ENCODE data around the gene PLCD3. TPM values are rescaled to one million over a fixed set of nuclear protein-coding genes. Genes with fewer than 3 reads are reported as not detected.

The PLCD3 gene
- total and polyA plus RNA-seq, 8 donors, result 12.5 to 49.1 (median 16.9) TPM

DNA sequence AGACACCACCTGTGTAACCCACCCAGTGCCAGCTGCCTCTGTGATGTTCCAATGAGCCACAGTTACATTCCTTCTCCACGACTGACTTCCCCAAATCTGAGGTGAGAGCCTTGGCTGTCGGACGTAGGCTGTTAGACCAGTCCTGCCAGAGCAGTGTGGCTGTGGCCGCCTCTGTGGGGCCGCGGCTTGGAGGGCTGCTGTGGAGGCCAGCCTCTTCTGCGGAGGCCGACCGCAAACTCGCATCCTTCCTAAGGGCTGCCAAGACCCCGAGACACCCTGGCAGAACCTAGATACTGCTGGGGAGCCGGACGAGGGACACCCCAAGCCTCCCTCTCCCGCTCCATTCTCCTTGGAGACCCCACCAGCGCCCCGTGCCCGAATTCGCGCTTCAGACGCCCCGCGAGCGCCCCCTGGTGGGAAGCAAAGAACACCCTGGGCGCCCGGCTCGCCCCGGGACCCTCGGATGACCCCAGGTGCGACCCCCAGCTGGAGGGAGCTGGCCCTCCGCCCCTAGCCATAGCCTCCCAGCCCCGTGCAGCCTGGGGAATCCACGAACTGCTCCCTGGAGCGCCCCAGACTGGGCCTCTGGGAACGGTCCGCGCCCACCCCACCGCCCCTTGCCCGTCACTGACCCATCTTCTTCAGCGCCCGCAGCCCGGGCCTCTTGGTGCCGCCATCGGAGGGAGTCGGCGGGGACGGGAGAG lies 547 bp downstream of the PLCD3 start:
- TF ChIP-seq, protein P1, sequence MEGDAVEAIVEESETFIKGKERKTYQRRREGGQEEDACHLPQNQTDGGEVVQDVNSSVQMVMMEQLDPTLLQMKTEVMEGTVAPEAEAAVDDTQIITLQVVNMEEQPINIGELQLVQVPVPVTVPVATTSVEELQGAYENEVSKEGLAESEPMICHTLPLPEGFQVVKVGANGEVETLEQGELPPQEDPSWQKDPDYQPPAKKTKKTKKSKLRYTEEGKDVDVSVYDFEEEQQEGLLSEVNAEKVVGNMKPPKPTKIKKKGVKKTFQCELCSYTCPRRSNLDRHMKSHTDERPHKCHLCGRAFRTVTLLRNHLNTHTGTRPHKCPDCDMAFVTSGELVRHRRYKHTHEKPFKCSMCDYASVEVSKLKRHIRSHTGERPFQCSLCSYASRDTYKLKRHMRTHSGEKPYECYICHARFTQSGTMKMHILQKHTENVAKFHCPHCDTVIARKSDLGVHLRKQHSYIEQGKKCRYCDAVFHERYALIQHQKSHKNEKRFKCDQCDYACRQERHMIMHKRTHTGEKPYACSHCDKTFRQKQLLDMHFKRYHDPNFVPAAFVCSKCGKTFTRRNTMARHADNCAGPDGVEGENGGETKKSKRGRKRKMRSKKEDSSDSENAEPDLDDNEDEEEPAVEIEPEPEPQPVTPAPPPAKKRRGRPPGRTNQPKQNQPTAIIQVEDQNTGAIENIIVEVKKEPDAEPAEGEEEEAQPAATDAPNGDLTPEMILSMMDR (IDR thresholded peaks at IDR 0.05), result peak; percentile 73 to 85
- intact Hi-C loops (cut with DNase I), result loop anchor here in 1 of 2 donors (10.0 kb wide), 1 partner anchor 63 kb away; no protein-coding TSS in a partner anchor
- Histone ChIP-seq H3K36me3 (no peaks in the 10 kb centered on the region), H3K27me3 (no peaks in the 10 kb centered on the region), H3K4me1 (peaks cover 28 to 60% of the 10 kb centered on the region in 2 donors), H3K9me3 (no peaks in the 10 kb centered on the region), H3K4me3 (peak overlapping the region; percentile 72 to 74), H3K27ac (peak overlapping the region; percentile 90 to 98)
- peak in 2 of 4 donors; percentile 53 to 90 for DNase-seq
- no peak for ATAC-seq

- peaks cover 22 to 57% of the 10 kb centered on the region in 2 donors for H3K4me1 ChIP-seq
- DNase-seq, result peak in 1 of 4 donors; percentile 50
- ATAC-seq, result no peak
- intact Hi-C loops (cut with DNase I), result loop anchor here in 1 of 2 donors (10.0 kb wide), 1 partner anchor 64 kb away; no protein-coding TSS in a partner anchor
- peak overlapping the region; percentile 72 to 74 for H3K4me3 ChIP-seq
- H3K27me3 ChIP-seq, result no peaks in the 10 kb centered on the region
- TF ChIP-seq, protein P1 (IDR thresholded peaks at IDR 0.05), result no peak
- no peaks in the 10 kb centered on the region for H3K9me3 ChIP-seq
- no peaks in the 10 kb centered on the region for H3K36me3 ChIP-seq
- H3K27ac ChIP-seq, result peak overlapping the region in 1 of 2 donors; percentile 18
These were observed 1.4 kb downstream of the PLCD3 start for GRCh38 chr17:45130681-45131615.

GRCh38 chr17:45129940-45130680 lies 2.2 kb downstream of the PLCD3 start:
- intact Hi-C loops (cut with DNase I), result loop anchor here (10.0 kb wide), 2 partner anchors 65 to 215 kb away; partner anchors contain the start of gene GFAP (in 1 of the 2)
- H3K4me1 ChIP-seq, result peaks cover 22 to 54% of the 10 kb centered on the region in 2 donors
- DNase-seq (peak in 1 of 4 donors; percentile 51), ATAC-seq (no peak)
- no peaks in the 10 kb centered on the region for H3K36me3 ChIP-seq
- TF ChIP-seq, protein P1 (IDR thresholded peaks at IDR 0.05), result no peak
- peak overlapping the region in 1 of 2 donors; percentile 18 for H3K27ac ChIP-seq
- H3K27me3 ChIP-seq, result no peaks in the 10 kb centered on the region
- H3K9me3 ChIP-seq, result no peaks in the 10 kb centered on the region
- no peak overlapping the region for H3K4me3 ChIP-seq

- Histone ChIP-seq H3K9me3 (no peaks in the 10 kb centered on the region), H3K27ac (peak overlapping the region in 1 of 2 donors; percentile 73), H3K4me3 (no peak overlapping the region), H3K4me1 (peaks cover 24 to 55% of the 10 kb centered on the region in 2 donors), H3K27me3 (no peaks in the 10 kb centered on the region), H3K36me3 (no peaks in the 10 kb centered on the region)
- ATAC-seq (no peak), DNase-seq (peak in 1 of 4 donors; percentile 61)
- TF ChIP-seq, protein P1 (IDR thresholded peaks at IDR 0.05), result no peak
- intact Hi-C loops (cut with DNase I), result loop anchor here in 1 of 2 donors (10.0 kb wide), 1 partner anchor 215 kb away; the partner anchor contains the start of gene GFAP
These were observed 2.8 kb downstream of the PLCD3 start for GRCh38 chr17:45129426-45129939.
